GM18873 (cell line): ENCODE results near the gene SORL1.
A peak's percentile ranks its signal among the peaks of the same experiment; 100 is the strongest.

ENCODE experiments used
- ATAC-seq: cut with Tn5 transposase; IDR thresholded peaks from one replicate; pipeline ENCODE4 v1.9.1; 2021; ENCODE audit warnings: mild to moderate bottlenecking, moderate library complexity, moderate number of reproducible peaks; ENCODE audit not compliant: unreplicated experiment, low FRiP score

Gene SORL1

GRCh38 chr11:121451178-121451985 lies 732 bp upstream of the SORL1 start:
- no peak for ATAC-seq

- ATAC-seq: no peak
These were observed 566 bp downstream of the SORL1 start, which contains the start of gene SORL1-AS1 for GRCh38 chr11:121452609-121453150. Gene SORL1-AS1 (minus strand): TSS chr11:121452967.

DNA sequence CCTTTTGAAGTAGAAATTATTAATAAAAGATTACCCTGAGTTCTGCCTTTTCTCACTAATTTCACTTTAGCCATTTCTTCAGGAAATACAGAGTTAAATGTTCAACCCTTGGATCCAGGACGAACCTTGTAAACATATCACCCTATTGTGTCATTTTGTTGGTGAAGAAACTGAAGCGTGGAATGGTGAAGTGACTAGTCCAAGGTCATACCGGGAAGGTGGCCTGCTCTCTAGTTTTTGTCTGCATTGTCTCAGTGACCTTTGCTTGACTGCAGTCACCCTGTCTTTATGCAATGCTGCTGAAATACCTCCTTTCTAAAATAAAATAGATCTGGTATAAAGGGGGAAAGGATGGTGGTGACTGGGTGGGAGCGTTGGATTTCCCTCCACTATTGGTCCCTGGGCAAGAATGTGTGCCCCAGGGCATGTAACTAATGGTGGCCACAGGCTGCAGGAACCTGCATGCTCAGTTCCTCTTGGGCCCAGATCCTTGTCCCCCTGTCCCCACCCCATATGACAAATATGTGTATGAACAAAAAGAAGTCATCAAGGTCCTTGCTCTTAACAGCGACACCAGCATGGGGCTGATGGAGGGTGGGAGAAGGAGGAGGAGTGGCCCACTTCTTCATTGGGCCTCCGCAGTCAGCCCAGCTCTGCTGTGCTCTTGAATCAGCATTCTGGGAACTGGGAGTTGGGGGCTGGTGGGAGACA lies 1.6 kb downstream of the SORL1 start:
- no peak for ATAC-seq

- no peak for ATAC-seq
These were observed 3.0 kb downstream of the SORL1 start for GRCh38 chr11:121455115-121455514.

DNA sequence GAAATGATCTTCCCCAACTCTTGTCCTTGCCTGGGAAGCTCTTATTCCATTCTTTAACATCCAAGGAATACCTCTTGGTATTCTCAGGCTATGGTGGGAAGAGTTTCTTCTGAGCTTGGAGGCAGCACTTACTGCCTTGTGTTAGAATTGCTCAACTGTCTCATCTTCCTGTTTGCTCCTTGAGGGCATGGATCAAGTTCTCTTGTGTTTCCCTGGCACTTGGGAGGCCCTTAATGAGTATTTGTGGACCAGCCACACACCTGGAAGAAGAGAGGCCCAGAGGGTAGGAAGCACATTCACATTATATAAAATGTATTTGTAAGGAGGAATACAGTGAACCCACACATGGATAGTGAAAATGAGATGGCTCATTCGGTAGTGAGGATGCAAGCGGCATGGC lies 4.0 kb downstream of the SORL1 start:
- ATAC-seq: no peak

- ATAC-seq: no peak
These were observed 4.8 kb downstream of the SORL1 start for GRCh38 chr11:121456816-121457431.

GRCh38 chr11:121458551-121458950 lies 6.4 kb downstream of the SORL1 start:
- no peak for ATAC-seq

DNA sequence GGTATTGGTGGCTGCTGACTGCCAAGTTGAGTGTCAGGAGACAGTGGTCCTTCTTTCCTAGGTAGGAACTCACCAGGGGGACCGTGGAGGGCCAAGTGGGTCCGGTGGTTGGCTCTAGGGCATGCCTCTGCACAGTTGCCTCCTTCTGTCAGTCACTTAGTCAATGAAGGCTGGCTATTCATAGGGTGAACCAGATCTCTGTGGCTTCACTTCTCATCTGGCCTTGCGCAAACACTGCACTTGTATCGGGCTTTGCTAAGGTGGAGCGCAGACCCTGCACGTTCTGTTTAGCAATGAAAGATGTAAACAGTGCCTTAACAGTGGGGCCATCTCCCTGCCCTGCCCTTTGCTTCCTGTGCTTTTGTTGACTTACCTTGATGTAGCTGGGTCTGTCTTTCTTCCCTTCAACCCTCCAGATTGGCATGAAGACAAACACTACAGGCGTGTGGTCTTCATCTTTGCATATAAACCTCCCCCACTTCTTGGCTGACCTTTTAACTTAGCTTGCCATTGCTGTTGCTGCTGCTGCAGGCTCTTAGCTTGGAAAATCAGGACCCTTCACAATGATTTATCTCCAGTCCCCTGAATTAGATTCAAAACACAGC lies 7.4 kb downstream of the SORL1 start:
- ATAC-seq: no peak

GRCh38 chr11:121460941-121461514 lies 8.9 kb downstream of the SORL1 start:
- ATAC-seq: no peak

DNA sequence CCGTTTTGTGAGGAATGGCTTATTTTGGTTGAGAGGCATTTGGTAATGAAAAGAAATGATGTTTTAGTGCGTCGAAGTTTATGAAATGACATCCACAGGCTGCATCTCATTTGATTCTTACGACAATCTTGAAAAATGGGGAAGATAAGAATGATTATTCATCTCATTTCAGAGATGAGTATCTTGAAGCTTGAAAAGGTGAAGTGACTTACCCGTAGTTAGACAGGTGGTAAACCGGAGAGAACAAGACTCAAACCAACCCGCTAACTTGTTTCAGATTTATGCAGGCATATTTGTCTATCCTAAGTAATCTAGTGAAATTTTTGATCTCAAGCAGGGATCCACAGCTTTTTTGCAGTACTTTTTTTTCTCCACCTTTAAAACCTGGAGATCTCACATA lies 9.7 kb downstream of the SORL1 start:
- no peak for ATAC-seq

GRCh38 chr11:121463689-121464335 lies 11.7 kb downstream of the SORL1 start:
- ATAC-seq: no peak

DNA sequence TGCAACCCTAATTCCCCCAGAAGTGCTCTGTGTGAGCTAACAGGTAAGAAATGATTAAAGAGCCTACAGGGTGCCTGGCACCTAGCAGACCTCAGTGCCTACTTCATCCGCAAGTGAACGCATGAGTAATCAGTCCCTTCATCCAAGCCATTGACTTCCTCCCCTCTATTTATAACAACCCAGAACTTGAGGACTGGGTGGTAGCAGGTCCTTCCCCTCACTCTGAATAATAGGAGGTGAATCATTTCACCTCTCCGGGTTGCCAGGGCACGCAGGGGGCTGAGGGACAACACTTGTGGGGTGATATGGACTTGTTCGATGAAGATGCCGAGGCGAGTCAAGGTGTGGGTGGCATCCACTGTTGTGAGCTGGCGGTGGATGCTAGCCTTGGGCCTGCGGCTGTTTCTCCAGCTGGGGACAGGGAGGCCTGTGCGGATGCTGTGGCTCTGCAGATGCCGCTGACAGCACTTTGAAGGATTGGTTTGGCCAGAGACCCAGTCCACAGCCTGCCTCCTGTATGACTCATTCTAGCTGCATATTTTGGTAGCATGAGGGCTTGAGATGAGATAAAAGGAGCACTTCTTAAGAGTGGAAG lies 12.3 kb downstream of the SORL1 start:
- peak; percentile 55 for ATAC-seq

DNA sequence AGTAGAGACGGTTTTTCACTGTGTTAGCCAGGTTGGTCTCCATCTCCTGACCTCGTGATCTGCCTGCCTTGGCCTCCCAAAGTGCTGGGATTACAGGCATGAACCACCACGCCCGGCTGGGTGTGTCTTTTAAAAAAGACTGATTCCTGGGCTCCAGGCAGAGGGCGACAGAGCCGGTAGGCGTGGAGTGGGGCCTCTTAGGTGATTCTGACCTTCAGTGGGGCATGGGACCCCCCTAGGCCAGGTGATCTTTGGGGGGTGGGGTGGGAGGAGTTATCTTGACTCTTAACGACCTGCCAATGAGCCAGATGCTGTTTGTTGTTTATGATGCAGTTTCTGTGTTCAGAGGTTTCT lies 13.6 kb downstream of the SORL1 start:
- no peak for ATAC-seq

DNA sequence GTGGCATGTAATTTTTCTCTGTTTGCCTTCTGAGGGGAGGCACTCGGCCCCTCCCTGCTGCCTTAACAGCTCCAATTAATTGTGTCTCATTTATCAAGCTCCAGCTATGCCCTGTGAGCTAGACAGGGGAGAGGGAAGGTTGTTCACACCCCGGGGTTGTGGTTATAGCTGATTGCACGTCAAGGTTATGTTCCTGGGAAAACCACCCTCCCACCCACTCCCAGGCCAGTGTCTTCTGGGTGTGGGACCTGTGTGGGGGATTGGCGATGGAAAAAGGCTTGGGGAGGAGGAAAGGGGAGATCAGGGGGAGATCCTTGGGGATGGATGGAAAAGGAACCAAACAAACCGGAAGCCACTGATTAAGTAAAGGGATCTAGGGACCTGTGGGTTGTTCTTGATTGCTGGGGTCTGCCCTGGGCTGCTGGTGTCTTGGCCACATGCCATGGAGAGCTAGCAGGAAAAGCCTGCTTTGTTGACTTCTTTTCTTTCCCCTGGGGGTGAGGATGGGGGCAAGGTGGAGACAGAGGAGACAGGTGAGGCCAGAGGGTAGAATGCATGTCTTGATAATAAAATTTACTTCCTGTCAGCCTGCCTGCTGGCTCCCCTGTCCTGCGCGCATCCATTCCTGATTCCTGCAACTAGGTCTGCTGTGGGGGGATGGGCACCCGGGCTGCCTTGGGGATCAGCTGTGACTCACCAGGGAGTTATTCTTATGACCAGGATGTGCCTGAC lies 14.1 kb downstream of the SORL1 start:
- no peak for ATAC-seq

- no peak for ATAC-seq
These were observed 15.4 kb downstream of the SORL1 start for GRCh38 chr11:121467471-121467870.

DNA sequence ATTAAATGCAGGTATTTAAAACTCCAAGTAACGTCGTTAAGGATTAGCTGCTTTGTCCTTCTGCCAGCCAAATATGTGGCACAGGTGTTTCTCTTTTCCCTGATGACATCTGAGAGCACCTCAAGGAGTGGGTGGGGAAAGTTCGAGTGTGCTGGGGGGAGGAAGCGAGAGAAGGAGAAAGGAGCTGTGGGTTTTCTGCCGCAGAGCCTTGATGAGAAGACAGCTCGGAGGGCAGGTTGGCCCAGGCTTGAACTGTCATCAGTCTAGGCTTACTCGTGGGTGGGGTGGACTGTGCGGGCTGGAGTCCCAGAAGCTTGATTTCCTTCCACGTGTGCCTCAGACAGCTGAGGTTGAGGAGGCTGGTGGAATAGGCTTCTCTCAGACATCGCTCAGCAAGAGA lies 15.9 kb downstream of the SORL1 start:
- ATAC-seq: peak; percentile 38

DNA sequence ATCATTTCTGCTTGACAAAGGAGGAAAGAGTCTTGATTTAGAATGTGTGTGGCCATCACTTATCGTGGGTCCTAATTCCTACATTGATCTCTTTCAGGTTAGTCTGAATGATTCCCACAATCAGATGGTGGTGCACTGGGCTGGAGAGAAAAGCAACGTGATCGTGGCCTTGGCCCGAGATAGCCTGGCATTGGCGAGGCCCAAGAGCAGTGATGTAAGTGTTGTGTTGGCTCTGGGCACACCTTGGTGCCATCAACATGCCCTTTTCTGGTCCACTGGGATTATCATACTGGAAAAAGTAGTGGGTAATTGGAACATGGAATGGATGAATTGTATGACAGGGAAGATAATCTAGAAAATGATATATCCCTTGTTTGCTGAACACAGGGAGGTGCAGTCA lies 17.8 kb downstream of the SORL1 start:
- no peak for ATAC-seq

DNA sequence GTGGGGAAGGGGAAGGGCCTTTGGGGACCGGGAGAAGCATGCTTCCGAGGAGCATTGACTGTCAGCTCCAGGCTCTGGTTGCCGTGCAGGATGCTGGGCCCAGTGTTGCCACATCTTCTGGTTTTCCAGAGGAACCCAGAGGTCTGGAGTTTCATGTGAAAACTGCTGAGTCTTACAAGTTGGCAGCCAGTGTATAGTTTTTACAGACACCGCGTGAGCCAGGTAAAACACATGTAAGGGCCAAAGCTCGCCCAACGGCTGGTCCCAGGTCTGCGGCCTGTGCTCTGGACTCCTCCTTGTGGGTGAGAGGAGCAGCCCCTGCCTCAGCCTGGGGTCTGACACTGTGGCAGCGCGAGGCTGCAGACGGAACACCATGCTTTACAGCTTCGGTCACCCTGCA lies 19.1 kb downstream of the SORL1 start:
- no peak for ATAC-seq

- no peak for ATAC-seq
These were observed 20.2 kb downstream of the SORL1 start for GRCh38 chr11:121472312-121472711.
